Measurements from ENCODE around the gene PRR22. TPM values are rescaled to one million over a fixed set of nuclear protein-coding genes. Genes with fewer than 3 reads are reported as not detected.
"Not testable (repeated sequence)": the region's sequence is repeated elsewhere in the genome, so short reads cannot be mapped to it uniquely, and the experiment has no call there.

Gene PRR22
- total RNA-seq, 1 experiment from 2014 or later: 8.1 TPM

DNA sequence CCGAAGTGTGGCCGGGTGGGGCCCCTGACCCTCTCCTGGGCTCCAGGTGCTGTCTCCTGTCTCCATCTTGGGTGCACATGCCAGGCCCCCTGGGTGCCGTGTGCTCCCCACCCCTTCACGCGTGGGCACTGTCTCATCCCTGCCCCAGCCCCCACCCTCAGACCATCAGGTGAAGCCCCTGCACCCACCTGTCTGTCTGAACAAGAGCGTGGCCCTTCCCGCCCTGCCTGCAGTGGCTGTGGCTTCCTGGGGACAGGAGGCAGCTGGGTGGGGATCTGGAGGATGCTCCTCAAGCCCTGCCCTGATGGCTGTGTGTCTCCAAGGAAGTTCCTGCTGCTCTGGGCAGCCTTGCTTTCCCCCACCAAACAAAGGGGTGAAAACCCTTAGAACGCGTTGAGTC lies 2.2 kb downstream of the PRR22 start:
- no peak overlapping the region for H3K9ac ChIP-seq (ENCODE audit: extremely low read depth, insufficient read length, low read length)
- peaks cover 15 to 20% (median 19%) of the 10 kb centered on the region in 3 experiments; a peak in 6 of 7 replicates for H3K36me3 Mint-ChIP-seq (ENCODE audit: insufficient read depth in 1 of 3, low read depth in 3 of 3)
- no peak overlapping the region for H3K4ac ChIP-seq (ENCODE audit: low read depth, low read length)
- H3K4me2 ChIP-seq (ENCODE audit: insufficient read depth, insufficient read length, low read length): no peak overlapping the region
- H3K27me3 Mint-ChIP-seq (ENCODE audit: low read depth): peaks cover 5% of the 10 kb centered on the region
- no peak overlapping the region for H4K5ac ChIP-seq (ENCODE audit: insufficient read length, low read depth, low read length)
- no peak overlapping the region for H3K27ac ChIP-seq (ENCODE audit: insufficient read length, low read depth, low read length)
- H3K4me1 Mint-ChIP-seq: no peaks in the 10 kb centered on the region
- H3T11ph ChIP-seq (ENCODE audit: low read length): no peak overlapping the region
- H2BK15ac ChIP-seq (ENCODE audit: low read depth, low read length): no peak overlapping the region
- H2BK20ac ChIP-seq (ENCODE audit: low read depth, low read length, poor library complexity, severe bottlenecking): no peak overlapping the region
- H3K56ac ChIP-seq (ENCODE audit: insufficient read length, low read depth, low read length): no peak overlapping the region
- no peaks in the 10 kb centered on the region for H3K79me2 ChIP-seq (ENCODE audit: insufficient read depth, low read length)
- no peak overlapping the region for H2AFZ ChIP-seq (ENCODE audit: low read length)
- no peak overlapping the region for H2BK12ac ChIP-seq (ENCODE audit: insufficient read length, low read depth, low read length)
- DNase-seq: no peak
- no peak overlapping the region for H3K18ac ChIP-seq (ENCODE audit: insufficient read length, low read depth, low read length)
- no peak overlapping the region for H3K23ac ChIP-seq (ENCODE audit: insufficient read length, low read depth, low read length)
- WGBS (ENCODE audit: extremely low coverage, insufficient read length, low lambda C conversion rate): no CpG with 5 or more reads among the region's 9 CpGs
- H4K8ac ChIP-seq (replicated peaks; ENCODE audit: insufficient read length, low read depth, low read length): no peak overlapping the region
- H4K20me1 ChIP-seq (ENCODE audit: control insufficient read depth, insufficient read depth, insufficient read length): no peaks in the 10 kb centered on the region
- H3K9me3 Mint-ChIP-seq: no peaks in the 10 kb centered on the region
- no peaks in the 10 kb centered on the region for H3K27me3 ChIP-seq (ENCODE audit: insufficient read depth, low read length)
- no peaks in the 10 kb centered on the region for H3K9me3 ChIP-seq (ENCODE audit: control insufficient read depth, low read depth, low read length)
- H3K14ac ChIP-seq (ENCODE audit: insufficient read depth, low read length): no peak overlapping the region
- no peaks in the 10 kb centered on the region for H3K23me2 ChIP-seq (ENCODE audit: insufficient read length, low read depth, low read length, poor library complexity, severe bottlenecking)
- TF ChIP-seq, protein P1, sequence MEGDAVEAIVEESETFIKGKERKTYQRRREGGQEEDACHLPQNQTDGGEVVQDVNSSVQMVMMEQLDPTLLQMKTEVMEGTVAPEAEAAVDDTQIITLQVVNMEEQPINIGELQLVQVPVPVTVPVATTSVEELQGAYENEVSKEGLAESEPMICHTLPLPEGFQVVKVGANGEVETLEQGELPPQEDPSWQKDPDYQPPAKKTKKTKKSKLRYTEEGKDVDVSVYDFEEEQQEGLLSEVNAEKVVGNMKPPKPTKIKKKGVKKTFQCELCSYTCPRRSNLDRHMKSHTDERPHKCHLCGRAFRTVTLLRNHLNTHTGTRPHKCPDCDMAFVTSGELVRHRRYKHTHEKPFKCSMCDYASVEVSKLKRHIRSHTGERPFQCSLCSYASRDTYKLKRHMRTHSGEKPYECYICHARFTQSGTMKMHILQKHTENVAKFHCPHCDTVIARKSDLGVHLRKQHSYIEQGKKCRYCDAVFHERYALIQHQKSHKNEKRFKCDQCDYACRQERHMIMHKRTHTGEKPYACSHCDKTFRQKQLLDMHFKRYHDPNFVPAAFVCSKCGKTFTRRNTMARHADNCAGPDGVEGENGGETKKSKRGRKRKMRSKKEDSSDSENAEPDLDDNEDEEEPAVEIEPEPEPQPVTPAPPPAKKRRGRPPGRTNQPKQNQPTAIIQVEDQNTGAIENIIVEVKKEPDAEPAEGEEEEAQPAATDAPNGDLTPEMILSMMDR (conservative IDR thresholded peaks at IDR 0.05): no peak
- H3K4me3 Mint-ChIP-seq: no peak overlapping the region
- no peak overlapping the region for H4K91ac ChIP-seq (ENCODE audit: insufficient read length, low read depth, low read length)
- H2BK120ac ChIP-seq (ENCODE audit: low read depth, low read length, poor library complexity, severe bottlenecking): no peak overlapping the region
- no peaks in the 10 kb centered on the region for H3K4me1 ChIP-seq (ENCODE audit: insufficient read depth, low read length)
- no peak overlapping the region for H2BK5ac ChIP-seq (ENCODE audit: insufficient read length, low read length)
- no peaks in the 10 kb centered on the region for H3K79me1 ChIP-seq (ENCODE audit: insufficient read depth, low read depth, low read length, poor library complexity, severe bottlenecking)
- no peak overlapping the region for H2AK5ac ChIP-seq (ENCODE audit: insufficient read length, low read length)
- no peak overlapping the region for H3K27ac Mint-ChIP-seq

- H3K4ac ChIP-seq (ENCODE audit: low read depth, low read length); H4K8ac ChIP-seq (replicated peaks; ENCODE audit: insufficient read length, low read depth, low read length); H3K4me2 ChIP-seq (ENCODE audit: insufficient read depth, insufficient read length, low read length); H4K5ac ChIP-seq (ENCODE audit: insufficient read length, low read depth, low read length); H2BK20ac ChIP-seq (ENCODE audit: low read depth, low read length, poor library complexity, severe bottlenecking); H2BK5ac ChIP-seq (ENCODE audit: insufficient read length, low read length); H3K27ac ChIP-seq (ENCODE audit: insufficient read length, low read depth, low read length); H3K14ac ChIP-seq (ENCODE audit: insufficient read depth, low read length); H3K36me3 Mint-ChIP-seq (ENCODE audit: insufficient read depth in 1 of 3, low read depth in 3 of 3); H2AFZ ChIP-seq (ENCODE audit: low read length); H3K9ac ChIP-seq (ENCODE audit: extremely low read depth, insufficient read length, low read length); H3K56ac ChIP-seq (ENCODE audit: insufficient read length, low read depth, low read length); H3K27me3 ChIP-seq (ENCODE audit: insufficient read depth, low read length); DNase-seq; H3K9me3 ChIP-seq (ENCODE audit: control insufficient read depth, low read depth, low read length); H2BK15ac ChIP-seq (ENCODE audit: low read depth, low read length); H2BK12ac ChIP-seq (ENCODE audit: insufficient read length, low read depth, low read length); H3K18ac ChIP-seq (ENCODE audit: insufficient read length, low read depth, low read length); H3T11ph ChIP-seq (ENCODE audit: low read length); H3K79me1 ChIP-seq (ENCODE audit: insufficient read depth, low read depth, low read length, poor library complexity, severe bottlenecking); H3K23ac ChIP-seq (ENCODE audit: insufficient read length, low read depth, low read length); H2BK120ac ChIP-seq (ENCODE audit: low read depth, low read length, poor library complexity, severe bottlenecking); H4K20me1 ChIP-seq (ENCODE audit: control insufficient read depth, insufficient read depth, insufficient read length); H3K27ac Mint-ChIP-seq; H3K4me1 ChIP-seq (ENCODE audit: insufficient read depth, low read length); H3K9me3 Mint-ChIP-seq; H4K91ac ChIP-seq (ENCODE audit: insufficient read length, low read depth, low read length); H2AK5ac ChIP-seq (ENCODE audit: insufficient read length, low read length); H3K4me1 Mint-ChIP-seq; H3K4me3 Mint-ChIP-seq; H3K79me2 ChIP-seq (ENCODE audit: insufficient read depth, low read length); H3K23me2 ChIP-seq (ENCODE audit: insufficient read length, low read depth, low read length, poor library complexity, severe bottlenecking): not testable (repeated sequence)
- peaks cover 14% of the 10 kb centered on the region for H3K27me3 Mint-ChIP-seq (ENCODE audit: low read depth)
- WGBS (ENCODE audit: extremely low coverage, insufficient read length, low lambda C conversion rate): no CpG with 5 or more reads among the region's 11 CpGs
Observed at GRCh38 chr19:5780916-5781315, 3.6 kb downstream of the PRR22 start.

Data from H9 (cell line).